H9 (cell line): Measurements from ENCODE around the gene ARMH3. TPM values are rescaled to one million over a fixed set of nuclear protein-coding genes. Genes with fewer than 3 reads are reported as not detected.

Experiments
- DNase-seq: peaks from one replicate; pipeline ENCODE4 v3.0.0-alpha.2; 2017
- H2AFZ ChIP-seq: one replicate; pipeline ENCODE4 v1.6.1; 2013; ENCODE audit warnings: mild to moderate bottlenecking, low read length, control low read depth, moderate library complexity
- H2AK5ac ChIP-seq: 2 replicates; pipeline ENCODE4 v1.6.1; 2013; ENCODE audit warnings: low read length, control low read depth, mixed read lengths; ENCODE audit not compliant: insufficient read length
- H2BK120ac ChIP-seq: one replicate; pipeline ENCODE4 v1.6.1; 2013; ENCODE audit warnings: low read depth, mild to moderate bottlenecking, low read length, control low read depth, inconsistent platforms; ENCODE audit not compliant: poor library complexity, severe bottlenecking
- H2BK12ac ChIP-seq: 2 replicates; pipeline ENCODE4 v1.6.1; 2013; ENCODE audit warnings: low read length, control low read depth, mixed read lengths, low read depth; ENCODE audit not compliant: insufficient read length
- H2BK15ac ChIP-seq: 2 replicates; pipeline ENCODE4 v1.6.1; 2013; ENCODE audit warnings: low read depth, low read length, control low read depth
- H2BK20ac ChIP-seq: one replicate; pipeline ENCODE4 v1.6.1; 2013; ENCODE audit warnings: low read depth, mild to moderate bottlenecking, low read length, control low read depth, inconsistent platforms; ENCODE audit not compliant: poor library complexity, severe bottlenecking
- H2BK5ac ChIP-seq: 2 replicates; pipeline ENCODE4 v1.6.1; 2013; ENCODE audit warnings: low read length, control low read depth, mixed read lengths; ENCODE audit not compliant: insufficient read length
- H3K14ac ChIP-seq: 2 replicates; pipeline ENCODE4 v1.6.1; 2013; ENCODE audit warnings: low read length, control low read depth; ENCODE audit not compliant: insufficient read depth
- H3K18ac ChIP-seq: 2 replicates; pipeline ENCODE4 v1.6.1; 2013; ENCODE audit warnings: low read depth, mild to moderate bottlenecking, mixed read lengths, low read length, control low read depth; ENCODE audit not compliant: insufficient read length
- H3K23ac ChIP-seq: 2 replicates; pipeline ENCODE4 v1.6.1; 2013; ENCODE audit warnings: low read length, control low read depth, mixed read lengths, low read depth; ENCODE audit not compliant: insufficient read length
- H3K23me2 ChIP-seq: 2 replicates; pipeline ENCODE4 v1.6.1; 2013; ENCODE audit warnings: low read depth, mild to moderate bottlenecking, mixed read lengths, low read length, control low read depth; ENCODE audit not compliant: insufficient read length, poor library complexity, severe bottlenecking
- H3K27ac ChIP-seq: 2 replicates; pipeline ENCODE4 v1.5.1; 2013; ENCODE audit warnings: low read length, control low read depth, mixed read lengths, low read depth; ENCODE audit not compliant: insufficient read length
- H3K27me3 ChIP-seq: 2 replicates; pipeline ENCODE4 v1.6.1; 2013; ENCODE audit warnings: low read length, control low read depth, inconsistent platforms; ENCODE audit not compliant: insufficient read depth
- H3K4ac ChIP-seq: 2 replicates; pipeline ENCODE4 v1.6.1; 2013; ENCODE audit warnings: low read depth, mild to moderate bottlenecking, control low read depth, inconsistent platforms, low read length, moderate library complexity
- H3K4me1 ChIP-seq: 2 replicates; pipeline ENCODE4 v1.6.1; 2013; ENCODE audit warnings: low read length, control low read depth, inconsistent platforms; ENCODE audit not compliant: insufficient read depth
- H3K4me2 ChIP-seq: 2 replicates; pipeline ENCODE4 v1.6.1; 2013; ENCODE audit warnings: low read length, control low read depth, mixed read lengths; ENCODE audit not compliant: insufficient read length, insufficient read depth
- H3K56ac ChIP-seq: 2 replicates; pipeline ENCODE4 v1.6.1; 2013; ENCODE audit warnings: low read depth, mild to moderate bottlenecking, mixed read lengths, low read length, control low read depth; ENCODE audit not compliant: insufficient read length
- H3K79me1 ChIP-seq: 2 replicates; pipeline ENCODE4 v1.6.1; 2013; ENCODE audit warnings: low read depth, mild to moderate bottlenecking, moderate library complexity, low read length, control low read depth, inconsistent platforms; ENCODE audit not compliant: insufficient read depth, poor library complexity, severe bottlenecking
- H3K79me2 ChIP-seq: 2 replicates; pipeline ENCODE4 v1.6.1; 2013; ENCODE audit warnings: low read length, control low read depth, inconsistent platforms; ENCODE audit not compliant: insufficient read depth
- H3K9ac ChIP-seq: 2 replicates; pipeline ENCODE4 v1.6.1; 2013; ENCODE audit warnings: low read length, control low read depth, mixed read lengths; ENCODE audit not compliant: insufficient read length; ENCODE audit errors: extremely low read depth
- H3K9me3 ChIP-seq: one replicate; pipeline ENCODE4 v1.6.1; 2013; ENCODE audit warnings: low read depth, low read length, inconsistent platforms; ENCODE audit not compliant: control insufficient read depth
- H3T11ph ChIP-seq: one replicate; pipeline ENCODE4 v1.6.1; 2013; ENCODE audit warnings: mild to moderate bottlenecking, low read length, control low read depth, inconsistent platforms
- H4K20me1 ChIP-seq: one replicate; pipeline ENCODE4 v1.6.1; 2013; ENCODE audit not compliant: control insufficient read depth, insufficient read length, insufficient read depth
- H4K5ac ChIP-seq: 2 replicates; pipeline ENCODE4 v1.6.1; 2013; ENCODE audit warnings: low read depth, mild to moderate bottlenecking, mixed read lengths, low read length, control low read depth; ENCODE audit not compliant: insufficient read length
- H4K8ac ChIP-seq: replicated peaks from 2 replicates; pipeline ENCODE4 v1.6.1; 2013; ENCODE audit warnings: low read length, control low read depth, mixed read lengths, low read depth; ENCODE audit not compliant: insufficient read length
- H4K91ac ChIP-seq: 2 replicates; pipeline ENCODE4 v1.6.1; 2013; ENCODE audit warnings: low read depth, mild to moderate bottlenecking, moderate library complexity, mixed read lengths, low read length, control low read depth; ENCODE audit not compliant: insufficient read length
- H3K27ac Mint-ChIP-seq, 3 experiments: 2 replicates in 2 of 3; 3 replicates in 1 of 3; pipeline ENCODE4 v1.8.0; 2020 to 2021; ENCODE audit warnings: mixed read lengths in 3 of 3, mild to moderate bottlenecking in 1 of 3, moderate library complexity in 1 of 3
- H3K27me3 Mint-ChIP-seq: 2 replicates; pipeline ENCODE4 v1.8.0; 2021; ENCODE audit warnings: low read depth, mild to moderate bottlenecking, moderate library complexity, mixed read lengths
- H3K36me3 Mint-ChIP-seq, 3 experiments: 2 replicates in 2 of 3; 3 replicates in 1 of 3; pipeline ENCODE4 v1.8.0; 2020 to 2021; ENCODE audit warnings: low read depth in 3 of 3, mixed read lengths in 3 of 3; ENCODE audit not compliant: insufficient read depth in 1 of 3
- H3K4me1 Mint-ChIP-seq, 2 experiments: 2 replicates each; pipeline ENCODE4 v1.8.0; 2020; ENCODE audit warnings: mixed read lengths in 2 of 2
- H3K4me3 Mint-ChIP-seq, 2 experiments: 2 replicates in 1 of 2; 3 replicates in 1 of 2; pipeline ENCODE4 v1.8.0; 2020 to 2021; ENCODE audit warnings: mild to moderate bottlenecking in 2 of 2, mixed read lengths in 2 of 2, moderate library complexity in 1 of 2
- H3K9me3 Mint-ChIP-seq, 2 experiments: 2 replicates in 1 of 2; 3 replicates in 1 of 2; pipeline ENCODE4 v1.8.0; 2020; ENCODE audit warnings: mild to moderate bottlenecking in 2 of 2, mixed read lengths in 2 of 2, moderate library complexity in 1 of 2
- CTCF ChIP-seq: fragments of 200-600 bp; sonication (generic); conservative IDR thresholded peaks from 3 replicates; pipeline ENCODE4 v1.8.0; 2021; ENCODE audit warnings: antibody characterized with exemption, mild to moderate bottlenecking
- WGBS: extraction: QIAGEN DNeasy Blood & Tissue Kit; methylation state at CpG from one replicate; pipeline ENCODE4 v1.1.7; 2013; ENCODE audit warnings: missing lambda C conversion rate, low lambda C conversion rate, mixed read lengths; ENCODE audit not compliant: insufficient read length; ENCODE audit errors: extremely low coverage; 5-methylcytosine and 5-hydroxymethylcytosine counted together
- total RNA-seq: library from RNA; stranded (reverse); gene quantifications from 2 replicates; pipeline ENCODE4 v1.2.1, GENCODE V29; 2021

ARMH3 gene
- total RNA-seq, 1 experiment from 2014 or later: 20.4 TPM

- Histone ChIP-seq H3K9ac (no peak overlapping the region), H2AK5ac (no peak overlapping the region), H3K18ac (no peak overlapping the region), H3K4ac (no peak overlapping the region), H3K14ac (no peak overlapping the region), H4K8ac (no peak overlapping the region), H2BK20ac (no peak overlapping the region), H2AFZ (no peak overlapping the region), H3K23ac (no peak overlapping the region), H3K56ac (no peak overlapping the region), H4K91ac (no peak overlapping the region), H3T11ph (no peak overlapping the region), H2BK15ac (no peak overlapping the region), H3K4me1 (no peaks in the 10 kb centered on the region), H2BK120ac (no peak overlapping the region), H4K5ac (no peak overlapping the region), H3K4me2 (no peak overlapping the region), H2BK12ac (no peak overlapping the region), H4K20me1 (no peaks in the 10 kb centered on the region), H3K79me1 (no peaks in the 10 kb centered on the region), H3K79me2 (no peaks in the 10 kb centered on the region), H3K23me2 (no peaks in the 10 kb centered on the region), H3K27me3 (no peaks in the 10 kb centered on the region), H2BK5ac (no peak overlapping the region), H3K27ac (no peak overlapping the region), H3K9me3 (no peaks in the 10 kb centered on the region)
- DNase-seq: no peak
- TF ChIP-seq CTCF: no peak
- Mint-ChIP-seq H3K4me3 (no peak overlapping the region), H3K36me3 (peaks cover 8 to 19% (median 15%) of the 10 kb centered on the region in 3 experiments), H3K27ac (peak overlapping the region in 1 of 3 experiments; percentile 41; a peak in 1 of 7 replicates), H3K4me1 (no peaks in the 10 kb centered on the region), H3K27me3 (no peaks in the 10 kb centered on the region), H3K9me3 (peaks cover 13 to 17% of the 10 kb centered on the region in 2 experiments)
- no CpG with 5 or more reads among the region's 3 CpGs for WGBS
Measured at GRCh38 chr10:101858723-101859500, 197.1 kb downstream of the ARMH3 start.
